GM12875 (cell line): ENCODE measurements around the gene OR2T27.
A peak's percentile ranks its signal among the peaks of the same experiment; 100 is the strongest.
"Not testable (repeated sequence)": the region's sequence is repeated elsewhere in the genome, so short reads cannot be mapped to it uniquely, and the experiment has no call there.

Experiments used
- H3K4me3 ChIP-seq: one replicate; pipeline ENCODE4 v1.5.1; 2011; ENCODE audit warnings: low read depth, low read length, control low read depth
- CTCF ChIP-seq: IDR thresholded peaks from 2 replicates; pipeline ENCODE4 v1.5.1; 2011; ENCODE audit warnings: low read depth, mild to moderate bottlenecking, control low read depth, inconsistent platforms, low read length, moderate library complexity, borderline replicate concordance; ENCODE audit not compliant: insufficient read depth

The OR2T27 gene

GRCh38 chr1:248695451-248696132 is 40.3 kb upstream of the OR2T27 start:
- no peak for TF ChIP-seq CTCF
- H3K4me3 ChIP-seq = no peak overlapping the region

GRCh38 chr1:248691567-248692155 is 36.3 kb upstream of the OR2T27 start:
- H3K4me3 ChIP-seq = no peak overlapping the region
- no peak for TF ChIP-seq CTCF

GRCh38 chr1:248688527-248689298 is 33.4 kb upstream of the OR2T27 start:
- no peak for TF ChIP-seq CTCF
- no peak overlapping the region for H3K4me3 ChIP-seq

GRCh38 chr1:248686815-248687214 is 31.5 kb upstream of the OR2T27 start:
- peak; percentile 59; the same call in 1 of the 2 replicates for TF ChIP-seq CTCF

GRCh38 chr1:248681651-248682050 is 26.3 kb upstream of the OR2T27 start:
- H3K4me3 ChIP-seq = no peak overlapping the region
- no peak for TF ChIP-seq CTCF

More at GRCh38 chr1:248686815-248687214, 31.5 kb upstream of the OR2T27 start:
- H3K4me3 ChIP-seq = no peak overlapping the region

- TF ChIP-seq CTCF = no peak
Measured at GRCh38 chr1:248670003-248670402, 14.7 kb upstream of the OR2T27 start.

GRCh38 chr1:248663453-248664328 is 8.4 kb upstream of the OR2T27 start:
- H3K4me3 ChIP-seq = not testable (repeated sequence)

More at GRCh38 chr1:248670003-248670402, 14.7 kb upstream of the OR2T27 start:
- no peak overlapping the region for H3K4me3 ChIP-seq

- H3K4me3 ChIP-seq = not testable (repeated sequence)
Measured at GRCh38 chr1:248656797-248657196, 1.5 kb upstream of the OR2T27 start.

GRCh38 chr1:248648770-248649536 is 6.4 kb downstream of the OR2T27 start:
- not testable (repeated sequence) for H3K4me3 ChIP-seq

GRCh38 chr1:248645178-248645577 is 10.2 kb downstream of the OR2T27 start, which contains the start of gene OR2T35:
TSS of gene OR2T35 (minus strand) at chr1:248645278. CDS start at chr1:248639258, 6,020 bp downstream.
- H3K4me3 ChIP-seq = not testable (repeated sequence)
